Esophagus muscularis mucosa (tissue), 3 donors: ENCODE results near the gene TFIP11.

Experiments
- CTCF ChIP-seq, 3 experiments: fragments of 200-600 bp in 2 of 3; fragments of 450-650 bp in 1 of 3; sonication (generic) in 2 of 3; IDR thresholded peaks; one replicate each; pipeline ENCODE4 v1.5.1; 2017 to 2019; ENCODE audit warnings: antibody characterized with exemption in 3 of 3, mild to moderate bottlenecking in 2 of 3, moderate library complexity in 1 of 3
- POLR2A ChIP-seq: fragments of 450-650 bp; IDR thresholded peaks from one replicate; pipeline ENCODE4 v1.6.1; 2017; ENCODE audit warnings: antibody characterized with exemption, moderate library complexity, mild to moderate bottlenecking, low read depth
- POLR2AphosphoS5 ChIP-seq, 2 donors: sonication (generic); formaldehyde crosslinking; IDR thresholded peaks; one replicate each; pipeline ENCODE4 v1.6.1; 2017; ENCODE audit warnings: antibody characterized with exemption in 2 of 2

GRCh38 chr22:26527167-26527566, 14.9 kb upstream of the TFIP11 start:
- TF ChIP-seq CTCF (IDR thresholded peaks at IDR 0.05): no peak
- no peak for TF ChIP-seq POLR2A
- no peak for TF ChIP-seq POLR2AphosphoS5 (IDR thresholded peaks at IDR 0.05)
